DOHH2 (cell line): ENCODE measurements around the gene ENTPD1.
"Not testable (repeated sequence)": the region's sequence is repeated elsewhere in the genome, so short reads cannot be mapped to it uniquely, and the experiment has no call there.

ENCODE experiments used
- CTCF ChIP-seq: fragments of 200-600 bp; sonication (generic); IDR thresholded peaks from one replicate; pipeline ENCODE4 v1.5.1; 2014; ENCODE audit warnings: antibody characterized with exemption, mild to moderate bottlenecking, low read depth, low read length; ENCODE audit not compliant: poor library complexity, severe bottlenecking
- EZH2phosphoT487 ChIP-seq: fragments of 200-600 bp; sonication (generic); IDR thresholded peaks from 2 replicates; pipeline ENCODE4 v1.6.1; 2017; ENCODE audit warnings: borderline replicate concordance, mild to moderate bottlenecking, antibody characterized with exemption, low read length, moderate library complexity, mixed read lengths

GRCh38 chr10:95806687-95807380 is 50.9 kb downstream of the ENTPD1 start:
- TF ChIP-seq CTCF, EZH2phosphoT487: not testable (repeated sequence)
